ENCODE results near the gene CHKA. TPM values are rescaled to one million over a fixed set of nuclear protein-coding genes. Genes with fewer than 3 reads are reported as not detected.

CHKA gene
- total and polyA plus RNA-seq, 8 donors, result 36.8 to 106 (median 82.8) TPM

DNA sequence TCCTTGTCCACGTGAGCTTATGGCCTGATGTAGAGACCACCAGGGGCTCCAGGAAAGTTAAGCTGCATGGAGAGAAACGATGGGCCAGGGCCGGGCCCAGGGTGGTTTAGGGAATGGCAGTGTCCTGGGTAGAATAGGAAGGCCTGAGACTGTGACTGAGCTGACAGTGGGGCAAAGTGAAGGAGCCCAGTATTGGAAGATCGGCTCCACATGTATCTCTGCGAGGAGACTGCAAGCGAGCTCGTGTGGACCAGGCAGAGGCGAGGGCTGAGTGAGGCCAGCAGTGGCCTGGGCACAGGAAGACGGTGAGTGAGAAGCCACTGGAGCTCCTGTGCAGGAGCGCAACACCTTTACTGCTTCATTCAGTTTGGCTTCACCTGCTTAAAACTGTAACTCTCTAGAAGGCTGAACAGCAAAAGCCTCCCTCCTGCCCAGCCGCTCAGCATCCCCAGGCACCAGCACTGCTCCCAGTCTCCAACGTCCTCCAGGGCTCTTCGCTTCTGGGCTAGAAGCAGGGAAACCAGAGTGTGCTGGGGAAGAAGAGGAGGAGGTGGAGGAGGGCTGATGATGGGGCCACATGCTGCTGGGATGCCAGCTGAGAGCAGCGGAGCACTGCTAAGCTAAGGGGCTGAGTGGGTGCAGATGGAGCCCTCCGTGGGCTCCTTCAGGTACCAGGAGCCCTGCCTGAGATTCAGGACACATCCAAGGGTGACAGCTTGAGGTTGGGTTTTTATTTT is 68.9 kb downstream of the CHKA start:
- Histone ChIP-seq H3K9me3 (no peaks in the 10 kb centered on the region), H3K36me3 (peaks cover 0 to 77% of the 10 kb centered on the region in 2 donors), H3K27me3 (no peaks in the 10 kb centered on the region), H3K4me1 (no peaks in the 10 kb centered on the region), H3K4me3 (no peak overlapping the region), H3K27ac (no peak overlapping the region)
- TF ChIP-seq, protein P1, sequence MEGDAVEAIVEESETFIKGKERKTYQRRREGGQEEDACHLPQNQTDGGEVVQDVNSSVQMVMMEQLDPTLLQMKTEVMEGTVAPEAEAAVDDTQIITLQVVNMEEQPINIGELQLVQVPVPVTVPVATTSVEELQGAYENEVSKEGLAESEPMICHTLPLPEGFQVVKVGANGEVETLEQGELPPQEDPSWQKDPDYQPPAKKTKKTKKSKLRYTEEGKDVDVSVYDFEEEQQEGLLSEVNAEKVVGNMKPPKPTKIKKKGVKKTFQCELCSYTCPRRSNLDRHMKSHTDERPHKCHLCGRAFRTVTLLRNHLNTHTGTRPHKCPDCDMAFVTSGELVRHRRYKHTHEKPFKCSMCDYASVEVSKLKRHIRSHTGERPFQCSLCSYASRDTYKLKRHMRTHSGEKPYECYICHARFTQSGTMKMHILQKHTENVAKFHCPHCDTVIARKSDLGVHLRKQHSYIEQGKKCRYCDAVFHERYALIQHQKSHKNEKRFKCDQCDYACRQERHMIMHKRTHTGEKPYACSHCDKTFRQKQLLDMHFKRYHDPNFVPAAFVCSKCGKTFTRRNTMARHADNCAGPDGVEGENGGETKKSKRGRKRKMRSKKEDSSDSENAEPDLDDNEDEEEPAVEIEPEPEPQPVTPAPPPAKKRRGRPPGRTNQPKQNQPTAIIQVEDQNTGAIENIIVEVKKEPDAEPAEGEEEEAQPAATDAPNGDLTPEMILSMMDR (IDR thresholded peaks at IDR 0.05), result no peak
- DNase-seq (no peak), ATAC-seq (no peak)
- intact Hi-C loops (cut with DNase I), result no loop called here

DNA sequence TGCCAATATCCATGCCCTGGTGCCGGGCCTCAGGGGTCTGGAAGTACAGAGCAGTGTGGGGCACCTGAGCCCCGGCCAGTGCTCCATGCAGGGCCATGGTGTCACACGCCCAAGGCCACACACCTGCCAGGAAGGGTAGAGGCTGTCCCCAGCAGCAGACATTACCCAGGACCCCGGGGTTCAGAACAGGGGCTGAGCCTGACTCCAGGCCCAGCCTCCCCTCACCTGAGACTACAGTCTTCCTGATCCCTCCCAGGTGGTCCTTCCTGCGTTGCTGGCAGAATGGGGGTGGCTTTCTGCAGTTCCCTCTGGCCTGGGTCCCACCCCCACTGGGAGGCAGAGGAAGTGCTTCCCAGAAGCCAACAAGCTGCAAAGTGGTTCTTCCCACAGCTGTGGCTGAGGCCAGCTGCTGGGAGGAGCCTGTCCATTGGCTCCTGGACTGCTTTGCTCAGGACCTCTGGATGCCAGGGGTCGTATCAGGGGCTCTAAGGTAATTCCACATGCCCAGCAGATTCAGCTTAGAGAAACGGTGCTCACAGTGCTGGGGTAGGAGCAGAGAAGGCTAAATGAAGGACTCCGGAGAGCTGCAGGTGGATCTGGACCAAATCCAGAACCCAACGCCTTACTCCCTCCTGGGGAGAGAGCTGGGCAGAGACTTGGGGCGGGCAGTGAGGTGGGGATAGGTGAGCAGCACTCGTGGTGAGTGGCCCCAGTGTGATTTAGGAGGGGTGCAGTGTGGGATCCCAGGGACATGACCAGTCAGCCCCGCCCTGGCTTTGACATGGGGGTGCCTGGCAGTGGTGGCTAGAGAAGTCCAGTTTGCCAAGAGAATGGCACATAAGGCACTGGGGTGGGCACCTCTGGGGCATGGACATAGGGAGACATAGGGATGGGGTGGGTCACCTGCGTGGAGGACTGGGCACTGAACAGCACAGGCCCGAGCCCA is 69.7 kb downstream of the CHKA start:
- DNase-seq, result peak in 1 of 4 donors; percentile 63

DNA sequence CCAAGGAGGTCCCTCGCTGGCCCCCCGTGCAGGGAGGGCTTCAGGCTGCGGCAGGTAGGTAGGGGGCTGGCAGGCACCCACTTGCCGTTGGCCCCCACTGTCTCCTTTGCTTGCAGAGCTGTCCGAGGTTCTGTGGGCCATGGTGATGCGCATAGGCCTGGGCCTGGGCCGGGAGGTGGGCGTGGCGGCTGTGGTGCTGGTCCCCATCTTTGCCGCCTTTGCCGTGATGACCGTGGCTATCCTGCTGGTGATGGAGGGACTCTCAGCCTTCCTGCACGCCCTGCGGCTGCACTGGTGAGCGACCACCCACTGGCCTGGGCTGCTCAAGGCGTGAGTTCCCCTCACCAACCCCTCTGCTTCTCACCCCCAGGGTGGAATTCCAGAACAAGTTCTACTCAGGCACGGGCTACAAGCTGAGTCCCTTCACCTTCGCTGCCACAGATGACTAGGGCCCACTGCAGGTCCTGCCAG is 70.8 kb downstream of the CHKA start:
- H3K27ac ChIP-seq, result no peak overlapping the region
- no peaks in the 10 kb centered on the region for H3K27me3 ChIP-seq
- intact Hi-C loops (cut with DNase I), result no loop called here
- H3K4me3 ChIP-seq, result no peak overlapping the region
- H3K36me3 ChIP-seq, result peaks cover 0 to 96% of the 10 kb centered on the region in 2 donors
- H3K9me3 ChIP-seq, result no peaks in the 10 kb centered on the region
- TF ChIP-seq, protein P1 (IDR thresholded peaks at IDR 0.05), result no peak
- ATAC-seq, result no peak
- DNase-seq, result no peak
- H3K4me1 ChIP-seq, result no peaks in the 10 kb centered on the region

More for the DNA sequence above, 69.7 kb downstream of the CHKA start:
- H3K4me3 ChIP-seq, result no peak overlapping the region
- peak overlapping the region in 1 of 2 donors; percentile 25 for H3K27ac ChIP-seq
- H3K4me1 ChIP-seq, result no peaks in the 10 kb centered on the region
- intact Hi-C loops (cut with DNase I), result no loop called here
- peak; percentile 7 for ATAC-seq
- no peaks in the 10 kb centered on the region for H3K9me3 ChIP-seq
- H3K36me3 ChIP-seq, result peaks cover 0 to 86% of the 10 kb centered on the region in 2 donors
- H3K27me3 ChIP-seq, result no peaks in the 10 kb centered on the region
- TF ChIP-seq, protein P1 (IDR thresholded peaks at IDR 0.05), result no peak

DNA sequence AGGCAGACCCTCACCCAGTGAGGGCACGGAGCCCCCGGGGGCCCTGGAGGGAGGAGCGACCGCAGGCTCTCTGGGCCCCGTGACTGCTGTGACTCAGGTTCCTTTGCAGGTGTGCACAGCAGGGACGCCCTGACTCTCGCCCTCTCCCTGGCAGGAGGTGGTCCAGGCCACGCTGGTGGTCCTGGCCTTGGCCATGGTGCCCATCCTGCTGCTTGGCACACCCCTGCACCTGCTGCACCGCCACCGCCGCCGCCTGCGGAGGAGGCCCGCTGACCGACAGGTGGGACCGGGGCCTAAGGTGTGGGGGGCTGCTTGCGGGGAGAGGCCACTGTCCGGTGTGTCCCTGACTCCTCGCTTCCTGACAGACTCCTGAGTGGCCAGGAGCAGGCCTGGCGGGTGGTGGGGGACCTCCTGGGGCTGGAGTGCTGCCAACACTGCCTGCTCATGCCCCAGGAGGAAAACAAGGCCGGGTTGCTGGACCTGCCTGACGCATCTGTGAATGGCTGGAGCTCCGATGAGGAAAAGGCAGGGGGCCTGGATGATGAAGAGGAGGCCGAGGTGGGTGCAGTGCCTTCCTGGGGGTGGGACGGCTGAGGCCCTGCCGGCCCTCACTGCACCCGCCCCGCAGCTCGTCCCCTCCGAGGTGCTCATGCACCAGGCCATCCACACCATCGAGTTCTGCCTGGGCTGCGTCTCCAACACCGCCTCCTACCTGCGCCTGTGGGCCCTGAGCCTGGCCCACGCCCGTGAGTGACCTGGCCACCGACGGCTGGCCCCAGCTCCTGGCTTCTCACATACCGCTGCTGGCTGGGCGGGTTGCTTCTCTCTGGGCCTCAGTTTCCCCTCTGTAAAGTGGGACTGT is 71.4 kb downstream of the CHKA start:
- no peak for DNase-seq
- Histone ChIP-seq H3K36me3 (peaks cover 0 to 98% of the 10 kb centered on the region in 2 donors), H3K27me3 (no peaks in the 10 kb centered on the region), H3K4me3 (no peak overlapping the region), H3K9me3 (no peaks in the 10 kb centered on the region), H3K27ac (no peak overlapping the region), H3K4me1 (no peaks in the 10 kb centered on the region)
- TF ChIP-seq, protein P1 (IDR thresholded peaks at IDR 0.05), result no peak
- intact Hi-C loops (cut with DNase I), result no loop called here
- ATAC-seq, result no peak
